ENCODE results near the gene PTX3.

- no peak for TF ChIP-seq CTCF (IDR thresholded peaks at IDR 0.05; ENCODE audit: insufficient read depth, low read length, poor library complexity, severe bottlenecking)
- TF ChIP-seq EZH2phosphoT487 (conservative IDR thresholded peaks at IDR 0.05; ENCODE audit: low read length) = no peak
These were observed 15.4 kb downstream of the PTX3 start for GRCh38 chr3:157452097-157452496.

All from SU-DHL-6 (cell line).